NCI-H2081 (cell line): ENCODE data around the gene CUL2.
"Not testable (repeated sequence)": the region's sequence is repeated elsewhere in the genome, so short reads cannot be mapped to it uniquely, and the experiment has no call there.

Experiments
- DNase-seq, 2 experiments: peaks; one replicate each; lab custom pipeline; 2025; lab: John Stamatoyannopoulos, UW

CUL2 gene

DNA sequence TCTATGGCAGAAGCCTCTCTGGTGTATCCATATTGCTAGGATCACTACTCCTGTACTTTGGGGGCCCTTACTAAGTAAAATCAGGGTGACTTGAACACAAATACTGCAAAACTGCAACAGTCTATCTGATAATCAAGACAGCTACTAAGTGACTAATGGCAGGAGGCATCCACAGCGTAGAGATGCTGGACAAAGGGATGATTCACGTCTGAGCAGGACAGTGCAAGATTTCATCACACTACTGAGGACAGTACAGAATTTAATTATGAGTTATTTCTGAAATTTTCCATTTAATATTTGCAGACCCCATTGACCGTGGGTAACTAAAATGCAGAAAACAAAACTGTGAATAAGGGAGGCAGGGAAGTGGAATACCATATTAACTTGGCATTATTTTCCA, 10.4 kb downstream of the CUL2 start:
- no peak for DNase-seq

DNA sequence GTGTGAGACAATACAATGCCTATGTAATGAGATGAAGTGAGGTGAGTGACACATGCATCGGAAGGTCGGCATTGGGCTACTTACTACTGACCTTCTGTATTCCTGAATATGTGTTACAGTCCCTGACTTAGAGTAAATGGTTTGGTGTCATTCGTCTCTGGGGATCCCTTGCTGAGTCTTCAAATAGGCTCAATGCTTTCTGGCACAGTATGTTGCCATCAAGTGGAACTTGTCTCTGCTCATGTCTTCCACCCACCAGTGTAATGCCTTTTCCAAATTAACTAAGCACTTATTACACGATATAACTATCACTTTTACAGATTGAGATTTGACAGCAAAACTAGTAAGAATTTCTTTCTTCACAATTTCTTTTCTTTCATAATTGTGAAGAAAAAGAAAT, 10.9 kb downstream of the CUL2 start:
- no peak for DNase-seq

DNA sequence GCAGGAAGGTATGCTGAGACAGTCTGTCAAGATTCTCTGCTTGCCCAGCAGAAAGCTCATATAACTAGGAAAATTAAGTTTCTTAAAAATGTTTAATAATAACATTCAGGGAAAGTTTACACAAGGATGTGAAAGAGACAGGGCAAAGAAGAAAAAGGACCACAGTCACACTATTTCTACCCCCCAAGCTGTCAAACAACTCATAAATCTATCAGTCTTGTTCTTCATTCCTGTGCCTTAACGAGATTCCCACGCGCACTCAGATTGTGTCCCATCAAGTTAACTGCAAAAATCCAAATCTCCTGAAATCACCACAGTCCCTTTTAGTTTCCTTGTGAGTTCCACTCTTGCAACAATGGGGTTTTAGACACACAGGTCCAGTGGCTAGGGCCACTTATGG, 14.9 kb downstream of the CUL2 start:
- no peak for DNase-seq

GRCh38 chr10:35074266-35074665, 15.9 kb downstream of the CUL2 start:
- DNase-seq: no peak

- no peak for DNase-seq
Observed at GRCh38 chr10:35070521-35070920, 19.6 kb downstream of the CUL2 start.

- DNase-seq: no peak
Observed at GRCh38 chr10:35063837-35064454, 26.2 kb downstream of the CUL2 start.

DNA sequence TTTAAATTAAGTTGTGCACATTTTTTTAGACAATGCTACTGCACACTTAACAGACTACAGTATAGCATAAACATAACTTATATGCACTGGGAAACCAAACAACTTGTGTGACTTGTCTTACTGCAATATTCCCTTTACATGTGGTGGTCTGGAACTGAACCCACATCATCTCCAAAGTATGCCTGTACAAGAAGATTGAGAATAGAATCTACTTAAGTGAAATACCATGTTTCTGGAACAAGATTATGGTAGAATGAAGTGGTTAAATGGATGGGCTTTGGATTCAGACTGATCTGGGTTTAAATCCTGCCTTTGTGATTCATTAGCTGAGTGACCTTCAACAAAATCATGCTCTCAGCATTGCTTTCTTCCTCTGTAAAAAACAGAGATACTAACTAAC, 30.7 kb downstream of the CUL2 start:
- no peak for DNase-seq

GRCh38 chr10:35058686-35059085, 31.5 kb downstream of the CUL2 start:
- DNase-seq: no peak

- no peak for DNase-seq
Observed at GRCh38 chr10:35058134-35058533, 32.0 kb downstream of the CUL2 start.

DNA sequence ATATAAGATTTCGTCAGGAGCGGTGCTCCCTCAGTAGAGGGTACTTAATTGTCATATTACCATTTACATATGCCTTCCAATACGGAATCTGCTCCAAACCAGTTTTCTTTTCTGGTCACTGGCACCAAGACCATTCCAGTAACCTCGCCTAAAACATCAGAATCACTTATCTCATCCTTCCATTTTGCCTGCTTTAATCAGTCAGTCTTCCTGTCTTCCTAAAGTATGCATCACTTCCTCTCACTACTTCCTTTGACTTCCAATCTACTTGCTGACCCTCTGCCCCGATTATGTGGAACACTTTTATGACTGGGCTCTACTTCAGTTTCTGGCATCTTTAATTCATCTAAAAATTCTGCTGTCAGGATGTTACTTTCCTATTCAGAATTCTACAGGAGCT, 33.5 kb downstream of the CUL2 start:
- DNase-seq: no peak

GRCh38 chr10:35056133-35056532, 34.0 kb downstream of the CUL2 start:
- no peak for DNase-seq

- no peak for DNase-seq
Observed at GRCh38 chr10:35050568-35050967, 39.6 kb downstream of the CUL2 start.

DNA sequence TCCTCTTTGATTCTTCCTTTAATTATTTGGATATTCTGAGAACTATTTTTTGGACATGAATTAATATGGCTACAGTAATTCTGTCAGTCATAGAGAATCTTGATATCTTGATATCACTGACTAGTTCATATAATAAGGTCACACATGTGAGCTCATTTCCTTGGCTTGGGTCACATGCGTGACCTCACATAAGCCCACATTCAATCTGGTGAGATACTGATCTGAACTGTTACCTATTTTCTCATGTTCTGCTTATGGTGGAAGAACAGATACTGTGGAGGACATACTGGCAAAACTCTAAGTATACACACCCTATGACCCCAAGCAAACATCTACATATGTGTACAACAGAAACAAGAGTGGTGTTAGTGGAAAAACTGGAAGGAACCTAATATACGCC, 44.1 kb downstream of the CUL2 start:
- no peak for DNase-seq

DNA sequence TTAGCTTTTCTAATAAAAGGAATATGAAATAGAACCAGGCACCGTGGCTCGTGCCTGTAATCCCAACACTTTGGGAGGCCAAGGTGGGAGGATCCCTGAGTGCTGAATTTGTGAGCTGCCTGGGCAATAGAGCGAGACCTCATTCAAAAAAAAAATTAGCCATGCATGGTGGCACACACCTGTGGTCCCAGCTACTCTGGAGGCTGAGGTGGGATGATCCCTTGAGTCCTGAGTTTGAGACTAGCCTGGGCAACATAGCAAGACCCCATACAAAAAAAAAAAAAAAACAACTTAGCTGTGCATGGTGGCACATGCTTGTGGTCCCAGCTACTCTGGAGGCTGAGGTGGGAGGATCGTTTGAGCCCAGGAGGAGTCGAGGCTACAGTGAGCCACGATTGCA, 44.9 kb downstream of the CUL2 start:
- DNase-seq: not testable (repeated sequence)

GRCh38 chr10:35043796-35044344, 46.3 kb downstream of the CUL2 start:
- no peak for DNase-seq

- no peak for DNase-seq
Observed at GRCh38 chr10:35042783-35043182, 47.4 kb downstream of the CUL2 start.

GRCh38 chr10:35041502-35041879, 48.6 kb downstream of the CUL2 start:
- no peak for DNase-seq

DNA sequence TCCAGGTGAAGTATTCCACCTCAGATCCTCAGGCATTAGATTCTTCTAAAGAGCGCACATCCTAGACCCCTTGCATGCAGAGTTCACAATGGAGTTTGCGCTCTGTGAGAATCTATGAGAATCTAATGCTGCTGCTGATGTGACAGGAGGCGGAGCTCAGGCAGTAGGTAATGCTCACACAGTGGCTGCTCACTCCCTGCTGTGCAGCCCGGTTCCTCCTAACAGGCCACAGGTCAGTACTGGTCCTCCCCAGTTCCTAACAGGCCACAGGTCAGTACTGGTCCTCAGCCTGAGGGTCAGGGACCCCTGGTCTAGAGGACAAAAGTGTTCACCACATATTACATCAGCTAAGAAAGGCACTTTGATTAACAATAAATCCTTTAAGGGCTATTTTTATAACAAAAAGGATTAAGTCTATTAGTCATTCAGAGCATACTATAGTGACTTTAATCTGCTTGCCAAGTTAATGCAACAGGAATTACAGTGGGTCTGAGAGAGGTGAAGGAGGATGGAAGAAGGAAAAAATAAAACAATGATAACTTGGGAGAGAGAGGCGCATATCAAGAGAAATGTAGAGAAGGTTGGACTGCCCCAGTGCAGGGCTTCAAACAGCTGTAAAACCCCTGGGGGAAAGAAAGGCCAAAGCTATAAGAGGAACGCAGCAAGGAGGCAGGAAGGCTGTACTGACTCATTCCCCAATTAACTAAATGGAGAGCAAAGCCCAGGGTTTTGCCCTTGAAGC, 49.2 kb downstream of the CUL2 start:
- no peak for DNase-seq

GRCh38 chr10:35037104-35037503, 53.0 kb downstream of the CUL2 start:
- DNase-seq: no peak

DNA sequence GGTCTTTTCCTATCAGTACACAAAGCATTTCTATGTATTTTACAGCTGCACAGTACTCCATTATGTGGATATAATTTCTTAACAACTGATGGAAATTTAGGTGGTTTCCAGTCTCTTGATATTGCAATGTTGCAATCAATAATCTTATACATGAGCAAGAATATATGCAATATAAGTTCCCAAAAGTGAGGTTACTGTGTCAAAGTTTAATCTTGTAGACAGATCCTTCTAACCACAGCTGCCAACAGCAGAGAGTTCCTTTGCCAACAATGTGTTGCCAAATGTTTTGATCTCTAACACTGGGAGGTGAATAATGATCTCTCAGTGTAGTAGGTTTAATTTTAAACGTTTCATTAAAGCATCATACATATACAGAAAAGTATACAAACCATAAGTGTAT, 54.5 kb downstream of the CUL2 start:
- DNase-seq: no peak

DNA sequence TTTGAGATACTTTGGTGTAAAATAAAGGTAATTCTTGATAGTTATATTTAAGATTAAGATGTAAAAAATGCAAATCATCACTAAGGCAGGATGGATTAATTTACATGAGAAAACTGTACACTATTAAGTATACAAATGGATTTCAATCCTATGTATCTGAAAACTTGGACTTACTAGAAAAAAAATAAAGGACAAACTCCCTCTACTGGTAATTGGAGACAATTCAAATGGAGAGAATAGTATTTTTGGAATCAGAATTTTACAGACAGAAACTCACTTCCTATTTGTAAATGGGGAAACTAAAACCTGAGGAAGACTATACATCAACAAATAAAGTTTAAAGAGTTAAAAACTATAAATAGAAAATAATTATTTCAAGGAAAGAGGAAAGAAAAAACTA, 62.6 kb downstream of the CUL2 start:
- peak in 1 of 2 experiments; percentile 3 for DNase-seq

DNA sequence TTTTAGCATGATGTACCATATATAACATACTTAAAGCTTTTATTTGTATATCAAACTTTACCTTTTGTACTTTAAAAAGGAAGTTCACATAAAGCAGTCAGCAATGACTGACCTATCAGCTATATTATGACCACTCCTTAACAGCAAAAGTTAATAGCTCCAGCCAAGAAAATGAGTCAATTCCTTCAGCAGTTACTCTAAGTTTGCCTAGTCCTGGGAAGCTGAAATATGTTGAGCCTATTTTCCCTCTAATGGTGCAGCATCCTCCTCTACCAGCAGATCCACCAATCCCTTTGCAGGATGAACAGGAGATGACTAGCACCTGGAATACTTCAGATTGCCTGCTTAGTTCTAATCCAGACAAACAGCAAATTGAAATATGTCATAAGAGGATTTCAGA, 64.2 kb downstream of the CUL2 start:
- no peak for DNase-seq

DNA sequence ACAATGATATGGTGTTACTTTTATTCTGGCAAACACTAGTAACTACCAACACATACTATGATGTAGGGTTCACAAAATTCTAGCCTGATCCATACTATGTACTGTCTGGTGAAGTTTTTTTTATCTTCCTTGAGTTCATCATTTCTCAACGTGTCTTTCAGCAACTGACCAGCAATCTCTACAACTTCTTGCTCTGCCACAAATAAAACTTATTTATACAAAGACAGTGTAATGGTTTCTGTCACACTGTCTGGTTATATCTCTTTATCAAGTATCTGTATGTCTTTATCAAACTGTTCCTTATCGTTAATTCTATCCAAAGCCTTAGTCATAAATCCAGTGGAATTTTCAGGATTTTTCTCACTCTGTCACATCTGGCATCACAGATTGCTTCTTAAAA, 69.7 kb downstream of the CUL2 start:
- DNase-seq: no peak
